A673 (cell line): Measurements from ENCODE around the gene EYS. TPM values are rescaled to one million over a fixed set of nuclear protein-coding genes. Genes with fewer than 3 reads are reported as not detected.

Experiments
- BruUV-seq: library from RNA; stranded (reverse); fragments of 400-500 nt; replicated peaks from 2 replicates; lab custom pipeline; 2021; lab: Mats Ljungman, UMichigan
- CTCF ChIA-PET: fragments of 300-600 bp; sonication (Branson Sonifier 250); formaldehyde crosslinking; loops from one replicate; lab custom pipeline; 2022; ENCODE audit warnings: antibody characterized with exemption; lab: Charles Lee
- POLR2A ChIA-PET: fragments of 300-600 bp; sonication (Branson Sonifier 250); formaldehyde crosslinking; loops from one replicate; lab custom pipeline; 2022; ENCODE audit warnings: antibody characterized with exemption; ENCODE audit not compliant: low non-redundant PET; lab: Charles Lee
- DNase-seq: peaks from one replicate; pipeline ENCODE4 v3.0.0-alpha.2; 2015; ENCODE audit warnings: low spot score
- H3K27ac ChIP-seq: fragments of 200-600 bp; sonication (generic); 2 replicates; pipeline ENCODE4 v1.5.1; 2016; ENCODE audit warnings: mixed run types, low read depth, mild to moderate bottlenecking, mixed read lengths, antibody characterized with exemption, low read length; ENCODE audit not compliant: poor library complexity, severe bottlenecking
- H3K27me3 ChIP-seq: fragments of 200-600 bp; sonication (generic); replicated peaks from 2 replicates; pipeline ENCODE4 v1.6.1; 2017; ENCODE audit warnings: mixed run types, low read depth, mild to moderate bottlenecking, mixed read lengths, antibody characterized with exemption, low read length; ENCODE audit not compliant: insufficient read depth, poor library complexity
- H3K36me3 ChIP-seq: fragments of 200-600 bp; sonication (generic); 2 replicates; pipeline ENCODE4 v1.6.1; 2016; ENCODE audit warnings: mixed run types, mild to moderate bottlenecking, mixed read lengths, antibody characterized with exemption, low read length; ENCODE audit not compliant: insufficient read depth, poor library complexity, severe bottlenecking
- H3K4me1 ChIP-seq: fragments of 200-600 bp; sonication (generic); 2 replicates; pipeline ENCODE4 v1.6.1; 2017; ENCODE audit warnings: mixed run types, mild to moderate bottlenecking, mixed read lengths, antibody characterized with exemption, low read length; ENCODE audit not compliant: insufficient read depth, poor library complexity, severe bottlenecking
- H3K4me3 ChIP-seq: fragments of 200-600 bp; sonication (generic); 2 replicates; pipeline ENCODE4 v1.5.1; 2016; ENCODE audit warnings: low read depth, mixed run types, mild to moderate bottlenecking, mixed read lengths, low read length; ENCODE audit not compliant: poor library complexity, severe bottlenecking
- H3K9me3 ChIP-seq: fragments of 200-600 bp; sonication (generic); 2 replicates; pipeline ENCODE4 v1.6.1; 2016; ENCODE audit warnings: mixed run types, low read depth, mild to moderate bottlenecking, mixed read lengths, antibody characterized with exemption, low read length; ENCODE audit not compliant: poor library complexity, severe bottlenecking
- EZH2 ChIP-seq: fragments of 200-600 bp; sonication (generic); IDR thresholded peaks from 2 replicates; pipeline ENCODE4 v1.6.1; 2017; ENCODE audit warnings: borderline replicate concordance, low read depth, mild to moderate bottlenecking, mixed read lengths, antibody characterized with exemption, low read length; ENCODE audit not compliant: poor library complexity, severe bottlenecking
- intact Hi-C: fragments of 100-400 bp; cut with micrococcal nuclease; formaldehyde crosslinking; loops from one replicate; pipeline ENCODE4 v1.10.0; 2022; ENCODE audit not compliant: unreplicated experiment
- total RNA-seq: library from RNA; stranded (reverse); gene quantifications from 2 replicates; pipeline ENCODE4 v1.2.3, GENCODE V29; 2021
- TF ChIP-seq, protein P1 (sequence below): fragments of 300-800, 200-600 bp; sonication (generic); conservative IDR thresholded peaks from 2 replicates; pipeline ENCODE4 v1.5.1; 2017; ENCODE audit warnings: low read depth, mild to moderate bottlenecking, antibody characterized with exemption, low read length, moderate library complexity, mixed read lengths

EYS gene
- total RNA-seq, 1 experiment from 2014 or later = 0.47 TPM

GRCh38 chr6:64221776-64222175 lies 1485.2 kb downstream of the EYS start:
- TF ChIP-seq EZH2 = no peak
- TF ChIP-seq, protein P1, sequence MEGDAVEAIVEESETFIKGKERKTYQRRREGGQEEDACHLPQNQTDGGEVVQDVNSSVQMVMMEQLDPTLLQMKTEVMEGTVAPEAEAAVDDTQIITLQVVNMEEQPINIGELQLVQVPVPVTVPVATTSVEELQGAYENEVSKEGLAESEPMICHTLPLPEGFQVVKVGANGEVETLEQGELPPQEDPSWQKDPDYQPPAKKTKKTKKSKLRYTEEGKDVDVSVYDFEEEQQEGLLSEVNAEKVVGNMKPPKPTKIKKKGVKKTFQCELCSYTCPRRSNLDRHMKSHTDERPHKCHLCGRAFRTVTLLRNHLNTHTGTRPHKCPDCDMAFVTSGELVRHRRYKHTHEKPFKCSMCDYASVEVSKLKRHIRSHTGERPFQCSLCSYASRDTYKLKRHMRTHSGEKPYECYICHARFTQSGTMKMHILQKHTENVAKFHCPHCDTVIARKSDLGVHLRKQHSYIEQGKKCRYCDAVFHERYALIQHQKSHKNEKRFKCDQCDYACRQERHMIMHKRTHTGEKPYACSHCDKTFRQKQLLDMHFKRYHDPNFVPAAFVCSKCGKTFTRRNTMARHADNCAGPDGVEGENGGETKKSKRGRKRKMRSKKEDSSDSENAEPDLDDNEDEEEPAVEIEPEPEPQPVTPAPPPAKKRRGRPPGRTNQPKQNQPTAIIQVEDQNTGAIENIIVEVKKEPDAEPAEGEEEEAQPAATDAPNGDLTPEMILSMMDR = no peak
- BruUV-seq = no TSS peak

GRCh38 chr6:64220801-64221200 lies 1486.2 kb downstream of the EYS start:
- no peak for DNase-seq
- intact Hi-C loops = no loop called here
- H3K9me3 ChIP-seq = no peaks in the 10 kb centered on the region
- no peak overlapping the region for H3K4me3 ChIP-seq
- no peaks in the 10 kb centered on the region for H3K27me3 ChIP-seq
- BruUV-seq = no TSS peak
- H3K36me3 ChIP-seq = no peaks in the 10 kb centered on the region
- ChIA-PET POLR2A (no interaction called here), CTCF (interaction anchor here (0.6 kb wide), 1 partner anchor 869 kb away, joined by 6 read pairs; no protein-coding TSS in a partner anchor)
- no peaks in the 10 kb centered on the region for H3K4me1 ChIP-seq
- no peak overlapping the region for H3K27ac ChIP-seq
- TF ChIP-seq EZH2 = no peak
- TF ChIP-seq, protein P1 = no peak

More at GRCh38 chr6:64221776-64222175, 1485.2 kb downstream of the EYS start:
- intact Hi-C loops = no loop called here
- no peak for DNase-seq
- POLR2A ChIA-PET = no interaction called here
- no peaks in the 10 kb centered on the region for H3K36me3 ChIP-seq
- H3K4me1 ChIP-seq = no peaks in the 10 kb centered on the region
- no peaks in the 10 kb centered on the region for H3K27me3 ChIP-seq
- no peaks in the 10 kb centered on the region for H3K9me3 ChIP-seq
- H3K27ac ChIP-seq = no peak overlapping the region
- H3K4me3 ChIP-seq = no peak overlapping the region
- CTCF ChIA-PET = no interaction called here

DNA sequence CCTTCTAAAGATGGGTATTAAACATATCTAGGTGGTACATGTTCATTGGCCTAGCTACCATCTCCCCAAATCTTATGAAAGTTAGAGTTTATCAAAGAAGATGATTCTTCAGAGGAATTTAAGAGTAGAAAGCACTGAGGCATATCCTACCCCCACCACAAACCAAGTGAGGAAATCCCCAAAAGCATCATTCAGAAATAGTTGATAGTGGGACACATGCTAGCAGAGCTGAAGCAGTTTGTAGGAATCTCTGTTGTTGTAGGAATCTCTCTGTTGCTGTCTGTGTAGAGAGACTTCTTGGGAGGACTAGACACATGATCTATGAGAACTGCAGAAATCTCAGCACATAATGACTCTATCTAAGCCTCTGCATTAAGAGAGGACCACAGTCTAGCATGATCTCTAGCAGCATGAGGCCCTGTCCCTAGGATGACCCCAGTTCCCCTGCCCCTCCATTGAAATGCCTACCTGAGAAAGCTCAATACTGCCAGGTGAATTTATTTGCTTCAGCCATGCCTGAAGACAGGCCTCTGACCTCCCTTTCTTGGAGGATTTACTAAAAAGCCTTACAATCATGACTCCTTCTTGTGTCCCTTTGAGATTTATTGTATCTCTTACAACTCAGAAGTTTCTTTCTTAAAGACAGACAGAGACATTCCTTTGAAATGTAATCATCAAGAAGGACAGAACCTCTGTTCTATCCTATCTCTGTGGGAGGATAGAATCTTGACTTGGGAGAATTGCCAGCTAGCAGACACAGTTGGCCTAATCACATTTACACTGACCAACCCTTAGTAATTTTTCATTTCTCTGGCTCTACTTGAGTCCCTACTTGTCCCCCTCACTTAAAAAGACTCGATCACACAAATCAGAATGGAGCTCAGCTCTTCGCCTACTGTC lies 1489.1 kb downstream of the EYS start:
- CTCF ChIA-PET = no interaction called here
- H3K4me1 ChIP-seq = no peaks in the 10 kb centered on the region

More for the DNA sequence above, 1489.1 kb downstream of the EYS start:
- Histone ChIP-seq H3K9me3 (no peaks in the 10 kb centered on the region), H3K4me3 (no peak overlapping the region), H3K36me3 (no peaks in the 10 kb centered on the region), H3K27me3 (no peaks in the 10 kb centered on the region), H3K27ac (no peak overlapping the region)
- POLR2A ChIA-PET = no interaction called here
- no TSS peak for BruUV-seq
- TF ChIP-seq EZH2 = no peak
- TF ChIP-seq, protein P1 = no peak
- DNase-seq = no peak
- intact Hi-C loops = no loop called here
